ENCODE results near the gene GPHN.

DNA sequence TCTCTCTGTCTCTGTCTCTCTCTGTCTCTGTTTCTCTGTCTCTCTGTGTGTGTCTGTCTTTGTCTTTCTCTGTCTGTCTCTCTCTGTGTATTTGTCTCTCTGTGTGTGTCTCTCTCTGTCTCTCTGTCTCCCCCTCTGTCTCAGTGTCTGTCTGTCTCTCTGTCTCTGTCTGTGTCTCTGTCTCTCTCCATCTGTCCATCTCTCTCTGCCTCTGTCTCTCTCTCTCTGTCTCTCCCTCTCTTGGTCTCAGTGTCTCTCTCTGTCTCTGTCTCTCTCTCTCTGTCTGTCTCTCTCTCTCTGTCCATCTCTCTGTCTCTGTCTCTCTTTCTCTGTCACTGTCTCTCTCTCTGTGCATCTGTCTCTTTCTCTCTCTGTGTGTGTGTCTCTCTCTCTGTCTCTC, 537.5 kb downstream of the GPHN start:
- TF ChIP-seq, protein P1, sequence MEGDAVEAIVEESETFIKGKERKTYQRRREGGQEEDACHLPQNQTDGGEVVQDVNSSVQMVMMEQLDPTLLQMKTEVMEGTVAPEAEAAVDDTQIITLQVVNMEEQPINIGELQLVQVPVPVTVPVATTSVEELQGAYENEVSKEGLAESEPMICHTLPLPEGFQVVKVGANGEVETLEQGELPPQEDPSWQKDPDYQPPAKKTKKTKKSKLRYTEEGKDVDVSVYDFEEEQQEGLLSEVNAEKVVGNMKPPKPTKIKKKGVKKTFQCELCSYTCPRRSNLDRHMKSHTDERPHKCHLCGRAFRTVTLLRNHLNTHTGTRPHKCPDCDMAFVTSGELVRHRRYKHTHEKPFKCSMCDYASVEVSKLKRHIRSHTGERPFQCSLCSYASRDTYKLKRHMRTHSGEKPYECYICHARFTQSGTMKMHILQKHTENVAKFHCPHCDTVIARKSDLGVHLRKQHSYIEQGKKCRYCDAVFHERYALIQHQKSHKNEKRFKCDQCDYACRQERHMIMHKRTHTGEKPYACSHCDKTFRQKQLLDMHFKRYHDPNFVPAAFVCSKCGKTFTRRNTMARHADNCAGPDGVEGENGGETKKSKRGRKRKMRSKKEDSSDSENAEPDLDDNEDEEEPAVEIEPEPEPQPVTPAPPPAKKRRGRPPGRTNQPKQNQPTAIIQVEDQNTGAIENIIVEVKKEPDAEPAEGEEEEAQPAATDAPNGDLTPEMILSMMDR (IDR thresholded peaks at IDR 0.05; ENCODE audit: extremely low read depth in 1 of 2, insufficient read depth in 1 of 2, low read depth in 1 of 2, low read length in 2 of 2) = no peak
- no peak for TF ChIP-seq POLR2A (IDR thresholded peaks at IDR 0.05; ENCODE audit: low read depth, low read length)
- TF ChIP-seq POLR2AphosphoS5 (IDR thresholded peaks at IDR 0.05; ENCODE audit: insufficient read depth, low read depth, low read length) = no peak
- TF ChIP-seq, protein P2, sequence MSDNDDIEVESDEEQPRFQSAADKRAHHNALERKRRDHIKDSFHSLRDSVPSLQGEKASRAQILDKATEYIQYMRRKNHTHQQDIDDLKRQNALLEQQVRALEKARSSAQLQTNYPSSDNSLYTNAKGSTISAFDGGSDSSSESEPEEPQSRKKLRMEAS (IDR thresholded peaks at IDR 0.05; ENCODE audit: insufficient read depth, insufficient read length) = no peak
- TF ChIP-seq JUN (IDR thresholded peaks at IDR 0.05; ENCODE audit: borderline replicate concordance, insufficient read depth, insufficient read length, low read depth) = no peak
- no peak for TF ChIP-seq FOS (IDR thresholded peaks at IDR 0.05; ENCODE audit: borderline replicate concordance, insufficient read depth, low read length)
